ENCODE results near the gene OR2T3.
"Not testable (repeated sequence)": the region's sequence is repeated elsewhere in the genome, so short reads cannot be mapped to it uniquely, and the experiment has no call there.

DNA sequence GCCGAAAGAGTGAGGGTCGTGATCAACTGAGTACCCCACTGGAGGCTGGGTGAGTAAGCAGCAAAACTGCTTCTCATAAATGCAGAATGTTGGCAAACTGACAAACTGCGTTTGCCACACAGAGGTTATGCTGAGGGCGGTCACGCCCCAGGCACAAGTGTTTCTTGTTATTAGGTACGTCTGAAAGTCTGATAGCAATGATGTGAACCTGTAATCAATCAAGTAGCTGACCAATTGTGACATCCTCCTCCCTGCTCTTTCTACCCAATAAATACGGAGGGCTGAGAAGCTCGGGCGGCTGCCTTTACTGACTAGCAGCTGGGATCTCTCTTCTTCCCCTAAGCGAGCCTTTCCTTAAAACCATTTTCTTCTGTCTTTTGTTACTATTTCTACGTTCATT is 41.5 kb upstream of the OR2T3 start:
- TF ChIP-seq FLYWCH1, NFYC (CRISPR knock-in tag; IDR thresholded peaks at IDR 0.05): not testable (repeated sequence)
- TF ChIP-seq, protein P1, sequence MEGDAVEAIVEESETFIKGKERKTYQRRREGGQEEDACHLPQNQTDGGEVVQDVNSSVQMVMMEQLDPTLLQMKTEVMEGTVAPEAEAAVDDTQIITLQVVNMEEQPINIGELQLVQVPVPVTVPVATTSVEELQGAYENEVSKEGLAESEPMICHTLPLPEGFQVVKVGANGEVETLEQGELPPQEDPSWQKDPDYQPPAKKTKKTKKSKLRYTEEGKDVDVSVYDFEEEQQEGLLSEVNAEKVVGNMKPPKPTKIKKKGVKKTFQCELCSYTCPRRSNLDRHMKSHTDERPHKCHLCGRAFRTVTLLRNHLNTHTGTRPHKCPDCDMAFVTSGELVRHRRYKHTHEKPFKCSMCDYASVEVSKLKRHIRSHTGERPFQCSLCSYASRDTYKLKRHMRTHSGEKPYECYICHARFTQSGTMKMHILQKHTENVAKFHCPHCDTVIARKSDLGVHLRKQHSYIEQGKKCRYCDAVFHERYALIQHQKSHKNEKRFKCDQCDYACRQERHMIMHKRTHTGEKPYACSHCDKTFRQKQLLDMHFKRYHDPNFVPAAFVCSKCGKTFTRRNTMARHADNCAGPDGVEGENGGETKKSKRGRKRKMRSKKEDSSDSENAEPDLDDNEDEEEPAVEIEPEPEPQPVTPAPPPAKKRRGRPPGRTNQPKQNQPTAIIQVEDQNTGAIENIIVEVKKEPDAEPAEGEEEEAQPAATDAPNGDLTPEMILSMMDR (CRISPR knock-in tag; IDR thresholded peaks at IDR 0.05): not testable (repeated sequence)

All from HepG2 (cell line).